ENCODE data around the gene ARAP3.

Gene ARAP3

DNA sequence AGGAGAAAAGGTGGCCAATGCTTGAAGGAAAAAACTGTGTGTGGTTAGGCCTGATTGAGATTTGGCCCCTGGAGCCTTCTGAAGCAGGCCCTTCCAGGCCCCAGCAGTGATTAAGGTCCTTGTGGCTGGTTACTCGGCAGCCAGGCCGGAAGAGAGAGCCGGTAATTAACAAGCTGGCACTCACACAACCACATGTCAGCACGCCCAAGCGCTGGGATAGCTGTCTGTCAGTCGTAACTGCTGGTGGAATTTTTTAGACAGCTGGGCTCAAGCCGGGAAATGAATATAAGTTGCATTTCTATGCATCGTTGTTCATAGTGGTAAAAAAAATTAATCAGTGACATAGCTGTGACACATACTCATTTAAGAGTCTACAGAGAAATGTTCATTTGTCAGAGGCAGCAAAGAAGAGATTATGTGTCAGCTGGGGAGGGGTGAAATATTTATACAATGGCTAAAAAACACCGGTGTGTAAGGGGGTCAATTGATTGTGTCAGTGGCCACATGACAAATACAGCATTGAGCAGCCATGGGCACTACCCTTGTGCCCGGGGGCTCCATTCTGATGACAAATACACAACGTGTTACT is 13.7 kb upstream of the ARAP3 start:
- no peak for DNase-seq
- Mint-ChIP-seq H3K27me3 (ENCODE audit: low read depth, poor library complexity) (peaks cover 49% of the 10 kb centered on the region), H3K36me3 (ENCODE audit: low read depth) (no peaks in the 10 kb centered on the region), H3K4me3 (no peak overlapping the region), H3K27ac (no peak overlapping the region), H3K4me1 (peaks cover 18% of the 10 kb centered on the region), H3K9me3 (no peaks in the 10 kb centered on the region)
- TF ChIP-seq, protein P1, sequence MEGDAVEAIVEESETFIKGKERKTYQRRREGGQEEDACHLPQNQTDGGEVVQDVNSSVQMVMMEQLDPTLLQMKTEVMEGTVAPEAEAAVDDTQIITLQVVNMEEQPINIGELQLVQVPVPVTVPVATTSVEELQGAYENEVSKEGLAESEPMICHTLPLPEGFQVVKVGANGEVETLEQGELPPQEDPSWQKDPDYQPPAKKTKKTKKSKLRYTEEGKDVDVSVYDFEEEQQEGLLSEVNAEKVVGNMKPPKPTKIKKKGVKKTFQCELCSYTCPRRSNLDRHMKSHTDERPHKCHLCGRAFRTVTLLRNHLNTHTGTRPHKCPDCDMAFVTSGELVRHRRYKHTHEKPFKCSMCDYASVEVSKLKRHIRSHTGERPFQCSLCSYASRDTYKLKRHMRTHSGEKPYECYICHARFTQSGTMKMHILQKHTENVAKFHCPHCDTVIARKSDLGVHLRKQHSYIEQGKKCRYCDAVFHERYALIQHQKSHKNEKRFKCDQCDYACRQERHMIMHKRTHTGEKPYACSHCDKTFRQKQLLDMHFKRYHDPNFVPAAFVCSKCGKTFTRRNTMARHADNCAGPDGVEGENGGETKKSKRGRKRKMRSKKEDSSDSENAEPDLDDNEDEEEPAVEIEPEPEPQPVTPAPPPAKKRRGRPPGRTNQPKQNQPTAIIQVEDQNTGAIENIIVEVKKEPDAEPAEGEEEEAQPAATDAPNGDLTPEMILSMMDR (IDR thresholded peaks at IDR 0.05), result no peak

DNA sequence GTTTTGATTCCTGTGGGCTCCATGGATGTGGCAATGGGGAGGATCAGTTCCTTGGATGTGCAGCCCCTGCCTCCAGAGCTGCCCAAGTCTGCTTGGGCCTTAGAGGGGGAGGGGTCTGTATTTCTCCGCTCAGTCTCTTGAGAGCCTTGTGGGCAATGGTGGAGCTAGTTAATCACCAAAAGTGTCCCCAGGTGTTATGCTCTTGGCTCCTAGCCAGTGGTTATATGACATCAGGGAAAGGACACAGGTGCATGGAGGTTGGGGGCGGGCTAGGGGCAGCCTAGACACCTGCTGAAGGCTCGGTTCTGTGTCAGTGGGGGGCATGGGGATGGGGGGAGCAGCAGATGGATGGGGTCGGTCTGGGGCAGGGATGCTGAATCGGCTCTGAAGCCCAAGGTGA is 12.4 kb upstream of the ARAP3 start:
- Mint-ChIP-seq H3K9me3 (no peaks in the 10 kb centered on the region), H3K4me3 (no peak overlapping the region), H3K4me1 (peaks cover 18% of the 10 kb centered on the region), H3K27me3 (ENCODE audit: low read depth, poor library complexity) (peaks cover 61% of the 10 kb centered on the region), H3K36me3 (ENCODE audit: low read depth) (no peaks in the 10 kb centered on the region), H3K27ac (no peak overlapping the region)
- TF ChIP-seq, protein P1 (IDR thresholded peaks at IDR 0.05), result no peak
- DNase-seq, result no peak

DNA sequence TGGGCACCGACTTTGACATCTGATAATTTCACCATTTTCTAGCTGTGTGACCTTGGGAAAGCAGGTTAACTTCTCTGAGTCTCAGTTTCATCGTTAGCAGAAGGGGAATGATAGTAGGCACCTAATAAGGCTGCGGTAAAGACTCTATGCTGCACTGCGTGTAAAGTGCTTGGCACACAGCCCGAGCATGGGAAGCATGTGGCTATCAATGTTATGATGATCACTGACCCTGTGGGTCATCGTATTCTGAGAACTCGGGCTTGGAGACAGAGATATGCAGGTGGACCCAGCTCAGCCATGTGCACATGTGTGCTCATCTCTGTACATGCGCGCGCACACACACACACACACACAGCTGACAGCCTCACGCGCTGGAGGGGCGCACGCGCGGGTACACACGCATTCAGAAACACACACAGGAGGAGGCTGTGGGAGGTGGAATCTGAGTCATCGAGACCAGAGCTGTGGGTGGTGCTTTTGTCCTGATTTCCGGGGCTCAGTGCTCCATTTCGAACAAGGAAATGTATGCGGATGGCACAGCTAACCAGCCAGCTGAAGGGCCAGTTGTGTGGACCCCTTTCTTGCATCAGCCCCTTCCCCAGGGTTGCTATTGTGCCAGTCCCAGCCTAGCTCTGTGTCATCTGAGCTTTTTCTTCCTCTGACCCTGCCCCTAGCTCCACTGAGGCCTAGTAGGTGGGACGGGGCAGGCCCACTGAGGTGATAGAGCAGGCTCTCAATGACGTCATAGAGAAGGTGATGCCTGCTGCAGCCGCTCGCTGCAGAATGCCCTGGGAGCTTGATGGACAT is 11.1 kb upstream of the ARAP3 start:
- TF ChIP-seq, protein P1 (IDR thresholded peaks at IDR 0.05), result no peak
- Mint-ChIP-seq H3K36me3 (ENCODE audit: low read depth) (no peaks in the 10 kb centered on the region), H3K27ac (no peak overlapping the region), H3K9me3 (no peaks in the 10 kb centered on the region), H3K27me3 (ENCODE audit: low read depth, poor library complexity) (peaks cover 68% of the 10 kb centered on the region), H3K4me1 (peaks cover 24% of the 10 kb centered on the region), H3K4me3 (peak overlapping the region; percentile 76)
- DNase-seq, result no peak

DNA sequence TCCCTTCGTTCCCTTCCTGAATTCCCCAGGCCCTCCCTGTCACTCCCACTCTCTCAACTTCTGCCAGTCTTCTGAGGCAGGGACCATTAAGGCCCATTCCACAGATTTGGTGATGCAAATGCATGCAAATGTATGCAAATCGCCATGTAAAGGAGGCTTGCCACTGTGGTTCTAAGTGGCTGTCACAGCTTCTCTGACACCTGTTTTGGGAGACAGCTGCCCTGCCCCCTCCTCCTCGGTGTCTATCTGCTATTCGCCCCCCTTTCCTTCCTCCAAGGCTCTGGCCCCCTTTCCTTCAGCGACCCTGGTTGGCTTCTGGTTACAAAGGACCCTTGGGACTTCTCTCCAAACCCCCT is 10.5 kb upstream of the ARAP3 start:
- no peaks in the 10 kb centered on the region for H3K36me3 Mint-ChIP-seq (ENCODE audit: low read depth)
- H3K27ac Mint-ChIP-seq, result no peak overlapping the region
- DNase-seq, result no peak
- TF ChIP-seq, protein P1 (IDR thresholded peaks at IDR 0.05), result no peak
- peaks cover 68% of the 10 kb centered on the region for H3K27me3 Mint-ChIP-seq (ENCODE audit: low read depth, poor library complexity)
- peaks cover 28% of the 10 kb centered on the region for H3K4me1 Mint-ChIP-seq
- H3K9me3 Mint-ChIP-seq, result no peaks in the 10 kb centered on the region
- peak overlapping the region; percentile 76 for H3K4me3 Mint-ChIP-seq

DNA sequence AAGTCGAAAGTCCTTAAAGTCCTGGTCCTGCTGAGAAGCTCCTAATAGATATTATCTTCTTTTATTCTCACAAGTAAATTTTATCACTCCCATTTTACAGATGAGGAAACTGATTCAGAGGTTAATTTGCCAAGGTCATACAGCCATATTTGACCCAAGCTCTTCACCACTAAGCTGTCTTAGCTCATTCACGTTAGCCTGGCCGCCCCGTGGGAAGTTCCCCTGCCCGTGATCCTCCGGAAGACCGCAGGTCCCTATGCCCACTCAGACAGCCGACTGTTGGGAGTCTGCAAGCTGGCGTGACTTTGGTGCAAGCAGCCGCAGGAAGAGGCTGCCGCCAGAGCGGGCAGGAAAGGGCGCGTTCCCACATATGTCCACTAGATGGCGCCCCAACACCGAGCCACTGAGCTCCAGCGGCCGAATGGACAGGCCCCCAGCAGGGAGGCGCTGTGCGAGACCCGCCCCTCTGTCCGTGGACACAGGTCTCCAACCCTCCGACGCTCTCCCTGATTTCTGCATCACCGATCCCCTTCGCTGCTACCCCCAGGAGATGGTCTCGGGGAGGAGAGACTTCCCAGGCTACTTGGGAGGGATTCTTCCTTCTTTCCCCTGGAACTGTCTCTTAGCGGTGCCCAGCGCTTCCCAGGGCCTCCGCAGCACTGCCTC is 10.0 kb upstream of the ARAP3 start:
- H3K4me3 Mint-ChIP-seq, result peak overlapping the region; percentile 76
- H3K4me1 Mint-ChIP-seq, result peaks cover 32% of the 10 kb centered on the region
- DNase-seq, result peak; percentile 95
- H3K27me3 Mint-ChIP-seq (ENCODE audit: low read depth, poor library complexity), result peaks cover 68% of the 10 kb centered on the region
- H3K36me3 Mint-ChIP-seq (ENCODE audit: low read depth), result no peaks in the 10 kb centered on the region
- TF ChIP-seq, protein P1 (IDR thresholded peaks at IDR 0.05), result peak; percentile 98
- no peak overlapping the region for H3K27ac Mint-ChIP-seq
- H3K9me3 Mint-ChIP-seq, result no peaks in the 10 kb centered on the region
